Lower lobe of right lung (tissue), 2 donors: ENCODE data around the gene IL17RD. TPM values are rescaled to one million over a fixed set of nuclear protein-coding genes. Genes with fewer than 3 reads are reported as not detected.

ENCODE experiments used
- ATAC-seq, 2 donors: fragments of 200-7000 bp; cut with Tn5 transposase; one replicate each; pipeline ENCODE4 v1.9.1; 2020 to 2022; ENCODE audit warnings: mild to moderate bottlenecking in 2 of 2, moderate library complexity in 2 of 2
- DNase-seq: peaks from one replicate; pipeline ENCODE4 v3.0.0-alpha.2; 2020
- H3K27ac ChIP-seq: fragments of 200-600 bp; one replicate; pipeline ENCODE4 v1.8.0; 2022
- H3K27me3 ChIP-seq: fragments of 200-600 bp; one replicate; pipeline ENCODE4 v1.8.0; 2022; ENCODE audit warnings: low read depth
- H3K36me3 ChIP-seq: fragments of 200-600 bp; one replicate; pipeline ENCODE4 v1.8.0; 2022; ENCODE audit warnings: mild to moderate bottlenecking
- H3K4me1 ChIP-seq: fragments of 200-600 bp; one replicate; pipeline ENCODE4 v1.8.0; 2022
- H3K4me3 ChIP-seq: fragments of 200-600 bp; one replicate; pipeline ENCODE4 v1.8.0; 2022; ENCODE audit warnings: mild to moderate bottlenecking
- H3K9me3 ChIP-seq: fragments of 200-600 bp; one replicate; pipeline ENCODE4 v1.8.0; 2022
- CTCF ChIP-seq: fragments of 200-600 bp; IDR thresholded peaks from one replicate; pipeline ENCODE4 v1.8.0; 2022; ENCODE audit warnings: antibody characterized with exemption, mild to moderate bottlenecking
- intact Hi-C: fragments of 100-400 bp; cut with DNase I; formaldehyde crosslinking; loops from one replicate; pipeline ENCODE4 v1.11.0; 2022
- total RNA-seq: library from RNA; stranded (reverse); fragmentation: NEBNext Ultra II Directional; extraction: Animal tissue kit (Norgen Biotek cat#: 25700); gene quantifications from one replicate; pipeline ENCODE4 v1.2.1, GENCODE V29; 2021
- donor health status: DM: no; HTN: yes; CAD: no; lungs with severe emphysema.

The IL17RD gene
- total RNA-seq, 1 donor from 2014 or later = 2.4 TPM

DNA sequence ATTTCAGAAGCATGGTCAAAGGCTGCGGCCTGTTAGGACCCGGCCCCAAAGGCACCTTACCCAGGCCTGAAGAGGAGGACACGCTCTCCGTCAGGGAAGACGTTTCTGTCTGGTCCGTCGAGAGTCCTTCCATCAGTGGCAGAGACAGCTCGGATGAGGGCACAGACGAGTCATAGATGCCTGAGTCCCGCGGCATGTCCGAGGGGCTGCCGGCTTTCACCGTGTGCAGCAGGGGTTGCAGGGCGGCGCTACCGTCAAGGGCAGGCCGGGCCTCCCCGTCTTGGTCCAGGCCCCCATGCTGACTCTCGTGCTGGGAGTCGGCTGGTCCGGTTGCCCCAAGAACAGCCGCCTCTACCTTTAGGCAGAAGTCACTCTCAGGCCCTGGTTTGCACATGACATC is 67.6 kb downstream of the IL17RD start:
- H3K4me3 ChIP-seq = no peak overlapping the region
- H3K27ac ChIP-seq = no peak overlapping the region
- H3K27me3 ChIP-seq = no peaks in the 10 kb centered on the region
- H3K36me3 ChIP-seq = no peaks in the 10 kb centered on the region
- ATAC-seq (no peak), DNase-seq (no peak)
- H3K9me3 ChIP-seq = no peaks in the 10 kb centered on the region
- intact Hi-C loops = no loop called here
- H3K4me1 ChIP-seq = no peaks in the 10 kb centered on the region
- no peak for TF ChIP-seq CTCF

- no peak overlapping the region for H3K27ac ChIP-seq
- no peaks in the 10 kb centered on the region for H3K9me3 ChIP-seq
- no peaks in the 10 kb centered on the region for H3K27me3 ChIP-seq
- no peak for TF ChIP-seq CTCF
- intact Hi-C loops = no loop called here
- H3K4me1 ChIP-seq = no peaks in the 10 kb centered on the region
- H3K4me3 ChIP-seq = no peak overlapping the region
- ATAC-seq (no peak), DNase-seq (no peak)
- H3K36me3 ChIP-seq = no peaks in the 10 kb centered on the region
Measured at GRCh38 chr3:57095363-57095762, 69.8 kb downstream of the IL17RD start.

DNA sequence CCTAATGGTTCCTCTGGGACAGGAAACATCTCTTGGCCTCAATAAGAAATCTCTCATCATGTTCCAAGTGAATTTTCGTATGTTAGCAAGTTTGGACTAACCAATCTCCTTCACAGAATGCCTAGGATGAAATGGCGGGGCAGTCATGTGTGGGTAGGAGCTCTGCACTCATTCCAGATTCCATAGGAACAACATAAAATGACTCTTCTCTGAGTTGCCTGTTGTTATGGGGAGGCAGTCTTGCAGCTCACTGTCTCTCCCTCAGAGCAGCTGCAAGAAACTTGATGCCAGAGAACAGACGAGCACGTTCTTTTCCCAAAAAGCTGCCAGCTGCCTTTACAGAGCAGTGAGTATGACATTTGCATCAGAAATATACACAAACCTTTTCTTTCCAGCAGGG is 70.6 kb downstream of the IL17RD start:
- H3K27ac ChIP-seq = no peak overlapping the region
- no peaks in the 10 kb centered on the region for H3K9me3 ChIP-seq
- DNase-seq = no peak
- intact Hi-C loops = no loop called here
- no peak for ATAC-seq
- no peak for TF ChIP-seq CTCF
- no peaks in the 10 kb centered on the region for H3K36me3 ChIP-seq
- no peaks in the 10 kb centered on the region for H3K4me1 ChIP-seq
- peak overlapping the region; percentile 11 for H3K4me3 ChIP-seq
- no peaks in the 10 kb centered on the region for H3K27me3 ChIP-seq

DNA sequence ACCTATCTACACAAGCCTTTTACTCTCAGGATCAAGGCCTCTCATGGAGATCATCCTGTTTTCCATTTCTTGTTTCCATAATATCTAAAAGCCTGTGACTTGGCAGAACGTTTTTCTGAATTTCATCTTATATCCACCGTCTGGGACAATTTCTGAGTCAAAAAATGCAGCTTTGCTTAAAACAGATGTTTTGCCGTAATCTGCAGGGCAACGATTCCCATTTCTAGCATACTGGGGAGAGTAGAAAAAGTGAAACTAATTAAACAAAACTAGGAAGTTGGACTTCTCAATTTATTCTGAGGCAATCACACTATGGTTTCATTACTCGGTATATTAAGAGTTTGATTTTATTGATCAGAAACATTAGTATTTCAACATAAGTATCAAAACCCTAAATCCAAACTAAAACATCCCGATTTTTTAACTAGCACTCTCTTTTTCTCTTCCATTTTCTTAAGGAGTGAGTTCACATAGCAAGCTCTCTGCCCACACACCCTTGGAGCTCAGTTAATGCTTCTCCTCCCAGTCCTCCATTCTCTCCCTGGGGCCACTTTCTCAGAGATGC is 71.1 kb downstream of the IL17RD start:
- no peak overlapping the region for H3K27ac ChIP-seq
- H3K9me3 ChIP-seq = no peaks in the 10 kb centered on the region
- intact Hi-C loops = no loop called here
- H3K4me3 ChIP-seq = peak overlapping the region; percentile 11
- no peaks in the 10 kb centered on the region for H3K36me3 ChIP-seq
- ATAC-seq = no peak
- no peak for DNase-seq
- H3K27me3 ChIP-seq = no peaks in the 10 kb centered on the region
- no peaks in the 10 kb centered on the region for H3K4me1 ChIP-seq
- TF ChIP-seq CTCF = no peak

- no peak for DNase-seq
- H3K4me3 ChIP-seq = no peak overlapping the region
- no peak overlapping the region for H3K27ac ChIP-seq
- H3K36me3 ChIP-seq = no peaks in the 10 kb centered on the region
- intact Hi-C loops = no loop called here
- ATAC-seq = no peak
- H3K4me1 ChIP-seq = no peaks in the 10 kb centered on the region
- no peak for TF ChIP-seq CTCF
- no peaks in the 10 kb centered on the region for H3K27me3 ChIP-seq
- H3K9me3 ChIP-seq = no peaks in the 10 kb centered on the region
Measured at GRCh38 chr3:57093489-57093888, 71.7 kb downstream of the IL17RD start.
